Retinal pigment epithelial cell (primary cell): Measurements from ENCODE around the gene CDHR3.
"Not testable (repeated sequence)": the region's sequence is repeated elsewhere in the genome, so short reads cannot be mapped to it uniquely, and the experiment has no call there.

Source experiments
- DNase-seq: peaks from one replicate; pipeline ENCODE4 v3.0.0-alpha.2; 2010; ENCODE audit warnings: low read depth
- H3K4me3 ChIP-seq: 2 replicates; pipeline ENCODE4 v1.5.1; 2011; ENCODE audit warnings: mild to moderate bottlenecking, low read length, control low read depth, moderate library complexity
- CTCF ChIP-seq: conservative IDR thresholded peaks from 2 replicates; pipeline ENCODE4 v1.5.1; 2011; ENCODE audit warnings: low read depth, low read length, control low read depth, inconsistent platforms

The CDHR3 gene

GRCh38 chr7:105941596-105941995 is 21.5 kb upstream of the CDHR3 start:
- TF ChIP-seq CTCF, result no peak
- no peak overlapping the region for H3K4me3 ChIP-seq
- no peak for DNase-seq

DNA sequence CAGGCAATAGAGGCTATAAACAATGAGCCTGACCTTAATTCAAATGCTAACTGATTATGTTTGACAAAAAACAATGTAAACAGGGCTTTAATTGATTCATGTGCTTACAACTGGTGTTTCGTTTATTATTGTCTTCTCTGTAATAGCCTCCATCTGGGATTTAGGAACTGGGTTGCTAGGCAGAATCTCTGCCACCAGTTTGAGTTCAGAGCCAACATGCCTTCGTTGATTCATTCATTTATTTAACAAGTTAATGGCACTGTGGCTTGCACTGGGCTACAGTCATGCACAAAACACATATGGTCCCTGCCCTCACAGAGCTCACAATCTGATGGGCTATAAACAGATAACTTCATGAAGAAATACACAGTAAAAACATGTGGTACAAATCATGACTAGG is 19.6 kb upstream of the CDHR3 start:
- no peak for DNase-seq
- no peak for TF ChIP-seq CTCF
- no peak overlapping the region for H3K4me3 ChIP-seq

DNA sequence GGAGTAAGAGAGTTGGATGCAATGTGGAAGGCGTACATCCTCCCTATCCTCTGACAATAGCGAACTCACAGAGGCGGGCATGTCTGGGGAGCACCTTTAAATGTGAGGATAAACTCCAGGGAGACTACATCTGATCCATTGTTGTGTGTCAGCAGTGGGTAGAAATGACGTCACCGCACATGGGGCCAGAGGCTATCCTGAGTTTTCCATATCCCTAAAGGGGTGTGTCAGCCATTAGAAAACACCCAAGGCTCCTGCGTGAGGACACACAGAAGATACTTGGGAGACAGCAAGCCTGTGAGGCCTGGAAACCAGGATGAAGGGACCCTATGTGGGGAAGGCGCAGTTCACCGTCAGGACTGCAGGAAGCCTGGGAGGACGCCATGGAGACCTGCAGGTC is 17.2 kb upstream of the CDHR3 start:
- H3K4me3 ChIP-seq, result no peak overlapping the region
- DNase-seq, result no peak
- no peak for TF ChIP-seq CTCF

GRCh38 chr7:105951597-105951996 is 11.5 kb upstream of the CDHR3 start:
- no peak for DNase-seq
- H3K4me3 ChIP-seq, result no peak overlapping the region
- TF ChIP-seq CTCF, result no peak

DNA sequence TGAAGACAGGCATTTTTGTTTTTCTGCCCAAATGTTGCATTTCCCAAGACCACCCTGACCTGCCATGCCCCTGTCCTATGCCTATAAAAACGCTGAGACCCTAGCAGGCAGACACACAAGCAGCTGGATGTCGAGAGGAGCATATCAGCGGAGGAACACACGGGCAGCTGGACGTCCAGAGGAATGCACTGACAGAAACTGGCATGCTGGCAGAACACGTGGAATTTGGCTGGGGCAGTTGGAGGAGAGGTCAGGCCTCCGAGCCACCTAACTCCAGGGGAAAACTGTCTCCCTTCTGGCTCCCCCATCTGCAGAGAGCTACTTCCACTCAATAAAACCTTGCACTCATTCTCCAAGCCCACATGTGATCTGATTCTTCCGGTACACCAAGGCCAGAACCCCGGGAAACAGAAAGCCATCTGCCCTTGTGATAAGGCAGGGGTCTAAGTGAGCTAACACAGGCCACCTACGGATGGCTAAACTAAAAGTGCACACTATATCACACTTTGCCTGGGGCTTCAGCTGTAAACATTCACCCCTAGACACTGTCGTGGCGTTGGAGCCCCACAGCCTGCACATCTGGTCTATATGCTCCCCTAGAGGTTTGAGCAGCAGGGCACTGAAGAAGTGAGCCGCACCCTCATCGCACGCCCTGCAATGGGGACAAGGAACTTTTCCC is 10.0 kb upstream of the CDHR3 start:
- no peak overlapping the region for H3K4me3 ChIP-seq
- TF ChIP-seq CTCF, result no peak
- DNase-seq, result no peak

- no peak for DNase-seq
- H3K4me3 ChIP-seq, result no peak overlapping the region
- TF ChIP-seq CTCF, result no peak
Observed at GRCh38 chr7:105954711-105955110, 8.4 kb upstream of the CDHR3 start.

DNA sequence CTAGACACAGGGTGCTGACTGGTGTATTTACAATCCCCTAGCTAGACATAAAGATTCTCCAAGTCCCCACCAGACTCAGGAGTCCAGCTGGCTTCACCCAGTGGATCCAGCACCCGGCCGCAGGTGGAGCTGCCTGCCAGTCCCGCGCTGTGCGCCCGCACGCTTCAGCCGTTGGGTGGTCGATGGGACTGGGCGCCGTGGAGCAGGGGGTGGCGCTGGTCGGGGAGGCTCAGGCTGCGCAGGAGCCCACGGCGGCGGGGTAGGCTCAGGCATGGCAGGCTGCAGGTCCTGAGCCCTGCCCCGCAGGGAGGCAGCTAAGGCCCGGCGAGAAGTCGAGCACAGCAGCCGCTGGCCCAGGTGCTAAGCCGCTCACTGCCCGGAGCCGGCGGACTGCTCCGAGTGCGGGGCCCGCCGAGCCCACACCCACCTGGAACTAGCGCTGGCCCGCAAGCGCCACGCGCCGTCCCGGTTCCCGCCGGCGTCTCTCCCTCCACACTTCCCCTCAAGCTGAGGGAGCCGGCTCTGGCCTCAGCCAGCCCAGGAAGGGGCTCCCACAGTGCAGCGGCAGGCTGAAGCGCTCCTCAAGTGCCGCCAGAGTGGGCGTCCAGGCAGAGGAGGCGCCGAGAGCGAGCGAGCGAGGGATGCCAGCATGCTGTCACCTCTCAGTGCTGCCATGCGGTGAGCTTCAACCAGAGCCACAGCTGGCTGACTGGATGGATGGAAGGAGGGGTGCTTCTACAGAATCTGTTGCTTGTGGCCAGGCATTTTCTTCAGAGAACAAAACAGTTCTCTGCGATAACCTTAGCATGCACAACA is 7.2 kb upstream of the CDHR3 start:
- H3K4me3 ChIP-seq, DNase-seq: not testable (repeated sequence)
